NCI-H2081 treated with DMSO at 0.1 percent for 48 hours (cell line): ENCODE measurements around the gene NPAS4.
"Not testable (repeated sequence)": the region's sequence is repeated elsewhere in the genome, so short reads cannot be mapped to it uniquely, and the experiment has no call there.

Source experiments
- DNase-seq: peaks from one replicate; lab custom pipeline; 2025; lab: John Stamatoyannopoulos, UW

Gene NPAS4

DNA sequence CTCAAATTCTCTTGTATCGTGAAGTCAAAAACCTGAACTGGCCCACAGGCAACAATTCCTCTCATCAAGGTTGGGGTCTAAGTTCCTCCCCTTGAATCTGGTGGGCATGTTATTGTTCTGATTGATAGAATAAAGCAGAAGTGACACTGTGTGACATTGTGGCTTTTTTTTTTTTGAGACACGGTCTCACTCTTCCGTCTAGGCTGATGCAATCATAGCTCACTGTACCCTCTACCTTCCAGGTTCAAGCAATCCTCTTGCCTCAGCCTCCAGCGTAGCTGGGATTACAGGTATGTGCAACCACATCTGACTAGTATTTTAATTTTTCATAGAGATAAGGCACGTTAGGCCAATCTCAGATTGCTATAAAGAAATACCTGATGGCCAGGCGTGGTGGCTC, 37.0 kb downstream of the NPAS4 start:
- no peak for DNase-seq

DNA sequence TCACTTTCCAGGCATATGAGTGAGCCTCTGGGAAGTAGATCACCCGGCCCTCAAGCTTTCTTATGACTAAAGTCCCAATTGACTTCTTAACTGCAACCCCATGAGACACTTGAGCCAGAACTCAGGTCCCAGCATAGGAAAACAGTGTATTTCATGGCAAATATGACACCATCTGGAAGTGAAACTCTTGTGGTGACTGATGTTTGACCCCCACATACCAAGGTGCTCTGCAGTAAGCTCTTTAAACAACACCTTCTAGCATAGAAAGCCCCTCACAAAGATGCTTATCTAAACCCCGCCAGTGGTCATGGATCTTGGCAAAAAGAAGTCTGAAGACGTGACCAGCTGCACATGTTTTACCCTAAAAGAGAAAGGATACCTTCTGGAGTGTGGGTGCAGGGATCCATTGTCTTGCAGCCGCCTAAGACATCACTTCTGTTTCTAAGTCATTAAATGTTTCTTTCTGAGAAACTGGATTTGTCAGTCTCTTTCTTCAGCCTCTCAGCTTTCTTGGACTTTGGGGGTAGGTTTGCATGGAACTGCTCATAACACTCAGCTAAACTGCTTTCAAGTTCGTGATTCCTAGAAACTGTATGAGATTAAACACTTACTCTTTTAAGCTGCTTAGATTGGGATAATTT, 38.4 kb downstream of the NPAS4 start:
- DNase-seq = no peak

DNA sequence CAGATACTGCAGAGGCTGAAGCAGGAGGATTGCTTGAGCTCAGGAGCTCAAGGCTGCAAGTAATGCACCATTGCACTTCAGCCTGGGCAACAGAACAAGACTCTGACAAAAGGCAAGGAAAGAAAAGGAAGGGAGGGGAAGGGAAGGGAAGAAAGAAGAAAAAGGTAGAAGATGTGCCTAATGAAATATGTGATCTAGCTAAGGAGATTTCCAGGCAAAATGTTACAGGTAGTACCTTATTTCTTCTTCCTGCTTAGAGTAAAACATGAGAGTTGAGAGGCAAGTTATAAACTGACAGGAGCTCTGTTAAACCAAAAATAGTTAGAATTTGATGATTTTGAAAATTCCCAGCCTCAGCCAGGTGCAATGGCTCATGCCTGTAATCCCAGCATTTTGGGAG, 41.2 kb downstream of the NPAS4 start:
- no peak for DNase-seq

DNA sequence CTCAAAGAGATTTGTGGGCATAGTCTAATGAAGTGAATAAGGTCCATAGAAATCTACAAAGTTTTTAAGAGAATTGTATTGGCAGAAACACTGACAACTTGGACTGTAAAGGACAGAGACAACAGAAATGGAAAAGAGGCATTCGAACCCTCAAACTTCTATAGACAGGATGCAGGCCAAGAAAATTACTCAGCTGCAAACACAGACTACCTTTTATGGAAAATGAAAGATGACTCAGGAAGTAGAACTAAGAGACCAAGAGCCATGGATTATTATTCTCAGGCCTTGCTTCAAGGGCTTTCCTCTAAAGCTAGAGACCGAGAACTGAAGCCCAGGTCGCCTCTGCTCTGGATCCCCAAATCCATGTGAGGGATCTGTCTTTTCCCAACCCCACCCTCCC, 42.1 kb downstream of the NPAS4 start:
- DNase-seq = no peak

DNA sequence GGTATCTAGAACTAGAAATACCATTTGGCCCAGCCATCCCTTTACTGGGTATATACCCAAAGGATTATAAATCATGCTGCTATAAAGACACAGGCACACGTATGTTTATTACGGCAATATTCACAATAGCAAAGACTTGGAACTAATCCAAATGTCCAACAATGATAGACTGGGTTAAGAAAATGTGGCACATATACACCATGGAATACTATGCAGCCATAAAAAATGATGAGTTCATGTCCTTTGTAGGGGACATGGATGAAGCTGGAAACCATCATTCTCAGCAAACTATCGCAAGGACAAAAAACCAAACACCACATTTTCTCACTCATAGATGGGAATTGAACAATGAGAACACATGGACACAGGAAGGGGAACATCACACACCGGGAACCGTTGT, 43.3 kb downstream of the NPAS4 start:
- DNase-seq = not testable (repeated sequence)

DNA sequence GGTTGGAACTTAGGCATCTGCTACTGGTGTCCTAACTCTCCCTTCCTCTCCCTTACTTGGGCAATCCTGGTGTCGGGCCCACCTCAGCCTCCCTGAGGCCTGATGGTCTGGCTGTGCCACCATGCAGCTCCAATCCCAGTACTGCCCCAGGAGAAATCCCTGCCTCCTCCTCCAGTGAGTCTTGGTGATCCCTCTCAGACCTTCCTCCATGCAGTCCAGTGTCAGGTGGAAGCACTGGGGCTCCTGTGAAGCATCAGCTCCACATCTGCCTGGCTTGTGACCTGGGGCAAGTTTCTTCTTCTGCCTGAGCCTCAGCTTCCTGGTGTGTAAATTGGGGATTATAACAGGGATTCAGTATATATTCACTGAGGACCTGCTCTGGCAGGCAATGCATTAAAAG, 44.1 kb downstream of the NPAS4 start:
- no peak for DNase-seq

DNA sequence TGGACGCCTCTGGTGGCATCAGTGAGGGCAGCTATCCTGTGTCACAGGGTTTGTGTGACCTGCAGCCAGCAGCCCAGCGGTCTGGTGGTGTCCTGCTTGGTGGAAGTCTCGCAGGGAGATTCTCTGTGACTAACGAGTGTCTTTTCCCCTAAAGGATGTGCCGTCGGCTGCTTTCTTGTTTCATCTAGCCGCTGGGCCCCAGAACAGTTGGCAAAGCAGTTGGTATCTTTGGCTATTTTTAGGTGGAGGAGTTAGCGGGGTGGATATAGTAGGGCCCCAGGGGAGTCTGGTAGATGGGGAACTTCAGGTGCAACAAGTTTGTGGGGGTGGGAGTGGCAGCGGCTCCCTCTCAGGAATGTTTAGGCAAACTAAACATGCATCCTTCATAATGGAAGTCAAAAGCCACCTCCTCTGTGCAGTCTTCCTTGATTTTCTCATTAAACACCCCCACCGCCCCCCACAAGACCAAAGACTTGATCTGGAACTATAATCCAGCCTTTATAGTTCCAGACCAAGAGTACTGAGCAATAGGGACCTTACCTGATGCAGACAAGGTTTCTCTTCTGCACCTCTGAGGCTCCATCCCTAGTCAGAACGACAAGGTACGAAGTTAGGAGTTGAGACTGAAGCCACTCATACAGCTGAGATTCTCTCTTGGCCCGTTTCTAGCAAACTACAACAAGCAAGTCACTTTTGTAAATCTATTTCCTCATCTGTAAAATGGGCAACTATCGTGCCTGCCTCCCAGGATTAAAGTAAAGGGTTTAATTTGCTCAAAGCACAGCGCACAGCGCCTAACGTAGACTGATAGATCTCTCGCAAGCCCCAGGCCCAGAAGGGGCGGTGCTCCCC, 44.8 kb downstream of the NPAS4 start:
- no peak for DNase-seq

DNA sequence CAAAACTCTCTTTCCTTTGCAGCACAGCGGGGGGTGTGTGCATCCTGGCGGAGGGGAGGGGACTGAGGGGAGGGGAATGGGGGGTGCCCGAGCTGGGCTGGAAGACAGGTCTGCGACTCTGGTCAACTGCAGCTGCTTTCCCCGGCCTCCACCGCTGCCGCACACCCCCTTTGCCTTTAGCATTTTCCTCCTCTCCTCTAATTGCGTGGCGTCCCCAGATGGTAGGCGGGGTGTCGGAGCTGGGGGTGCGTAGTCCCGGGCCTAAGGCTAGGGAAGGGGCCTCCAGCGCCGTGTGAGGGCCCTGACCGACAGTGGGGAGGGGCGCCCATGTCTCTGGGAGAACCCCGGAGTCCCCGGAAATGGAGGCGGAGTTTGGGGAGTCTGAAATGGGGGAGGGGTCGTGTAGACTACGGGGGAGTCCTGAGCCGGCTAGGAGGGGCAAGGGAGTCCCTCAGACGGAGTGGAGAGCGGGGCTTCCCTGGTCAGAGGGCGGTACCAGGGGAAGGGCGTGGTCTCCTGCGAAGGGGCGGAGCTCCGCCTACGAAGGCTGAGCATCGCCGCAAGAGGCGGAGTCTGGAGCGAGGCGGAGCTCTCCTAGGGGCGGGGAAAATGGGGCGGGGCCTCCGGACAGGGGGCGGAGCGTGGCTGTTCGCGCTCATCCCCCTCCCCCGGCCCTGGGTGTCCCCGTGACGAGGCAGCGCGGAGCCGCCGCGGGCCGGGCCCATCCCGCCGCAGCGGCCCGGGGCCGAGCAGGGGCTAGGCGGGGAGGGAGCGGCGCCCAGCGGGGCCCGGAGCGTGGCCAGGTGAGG, 45.6 kb downstream of the NPAS4 start, which contains the start of gene PELI3:
Gene PELI3, plus strand, starts transcription at position 681 of the 809 bp plus-strand sequence. CDS start 1,224 bp downstream, outside the sequence.
- peak; percentile 41 for DNase-seq

DNA sequence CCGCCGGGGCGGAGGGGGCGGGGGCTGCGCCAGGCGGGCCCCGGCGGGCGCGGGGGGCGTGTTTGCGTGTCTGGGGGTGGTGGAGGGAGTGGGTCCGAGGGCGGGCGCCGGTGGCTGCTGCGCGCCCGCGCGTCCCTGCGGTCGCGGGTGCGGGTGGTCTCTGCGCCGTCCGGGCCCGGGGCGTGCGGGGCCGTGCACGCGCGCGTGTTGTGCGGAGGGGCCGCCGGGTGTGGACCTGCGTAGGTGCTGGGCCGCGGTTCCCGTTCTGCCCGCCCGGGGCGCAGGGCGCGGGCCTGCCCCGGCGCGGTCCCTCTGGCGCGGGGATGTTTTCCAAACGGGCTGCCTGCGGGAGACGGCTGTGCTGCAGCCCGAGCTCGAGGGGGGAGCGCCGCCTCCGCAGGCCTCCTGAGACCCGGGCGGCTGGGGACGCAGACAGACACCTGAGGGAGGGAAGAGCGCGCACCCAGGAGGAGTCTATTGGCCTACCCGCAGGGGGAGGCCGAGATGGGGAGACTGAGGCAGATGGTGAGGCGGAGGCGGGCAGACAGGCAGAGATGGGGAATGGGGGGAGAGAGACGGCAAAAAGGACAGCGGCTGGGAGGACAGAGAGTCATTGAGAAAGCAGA, 46.3 kb downstream of the NPAS4 start:
- DNase-seq = no peak

DNA sequence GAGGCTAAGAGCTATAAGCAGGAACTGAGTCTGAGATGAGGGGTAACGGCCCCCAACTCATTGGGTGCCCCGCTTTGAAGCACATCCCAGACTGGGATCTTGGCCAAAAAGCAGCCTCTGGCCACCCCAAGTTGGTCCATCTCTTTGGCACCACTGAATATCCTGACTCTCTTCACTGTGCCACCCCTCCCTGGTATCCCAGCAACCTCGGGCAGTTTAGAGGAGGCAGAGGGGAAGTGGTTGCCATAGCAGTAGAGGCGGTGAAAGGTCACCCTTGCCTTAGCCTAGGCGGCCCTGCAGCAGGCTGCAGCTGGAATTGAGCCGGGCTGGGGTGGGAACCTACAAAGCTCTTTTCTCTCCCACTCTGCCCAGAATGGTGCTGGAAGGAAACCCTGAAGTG, 46.9 kb downstream of the NPAS4 start:
- no peak for DNase-seq

DNA sequence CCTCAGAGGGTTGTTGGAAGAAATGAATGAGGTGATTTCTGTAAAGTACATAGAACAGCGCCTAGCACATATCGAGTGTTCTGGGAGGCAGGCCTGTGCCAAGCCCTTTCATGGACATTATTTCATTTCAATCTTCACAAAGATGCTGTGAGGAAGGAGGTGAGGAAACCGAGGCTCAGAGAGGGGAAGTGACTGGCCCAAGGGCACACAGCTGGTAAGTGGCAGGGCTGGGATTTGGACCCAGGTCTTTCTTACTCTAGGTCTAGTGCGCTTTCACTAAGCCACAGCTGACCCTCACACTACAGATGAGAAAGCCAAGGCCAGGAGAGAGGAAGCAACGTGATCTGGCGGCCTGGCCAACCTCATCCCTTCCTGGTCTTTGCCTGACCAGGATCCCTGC, 47.9 kb downstream of the NPAS4 start:
- no peak for DNase-seq

DNA sequence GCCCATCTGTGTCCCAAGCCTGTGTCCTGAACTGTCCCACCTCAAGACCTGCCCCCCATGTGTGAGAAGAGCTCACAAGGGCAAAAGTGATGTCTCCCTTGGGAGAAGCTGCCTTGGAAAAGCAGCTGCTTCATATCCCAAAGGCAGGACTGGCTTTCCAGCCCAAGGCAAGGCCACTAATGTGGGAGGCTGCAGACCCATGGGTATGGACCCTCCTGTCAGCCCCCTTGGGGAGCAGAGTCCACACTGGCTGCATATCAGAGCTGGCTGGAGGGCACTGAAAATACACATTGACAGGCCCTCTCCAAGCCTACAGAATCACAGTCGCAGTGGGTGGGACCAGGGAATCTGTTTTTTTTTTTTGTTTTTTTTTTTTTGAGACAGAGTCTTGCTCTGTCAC, 48.6 kb downstream of the NPAS4 start:
- no peak for DNase-seq

DNA sequence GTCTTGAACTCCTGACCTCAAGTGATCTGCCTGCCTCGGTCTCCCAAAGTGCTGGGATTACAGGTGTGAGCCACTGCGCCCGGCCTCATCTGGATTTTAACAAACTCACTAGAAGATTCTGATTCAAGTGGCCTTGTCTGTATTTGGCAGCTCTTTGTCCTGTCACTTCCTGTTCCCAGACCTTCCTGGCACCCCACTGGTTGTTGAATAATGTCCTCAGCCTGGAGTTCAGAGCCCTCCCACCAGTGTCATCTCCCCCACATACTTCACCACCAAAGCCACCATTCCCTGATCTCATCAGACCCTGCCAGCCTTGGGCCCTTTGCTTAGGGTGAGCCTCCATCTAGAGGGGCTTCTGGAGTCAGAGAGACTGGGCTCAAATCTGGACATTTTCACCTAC, 49.2 kb downstream of the NPAS4 start:
- DNase-seq = no peak

DNA sequence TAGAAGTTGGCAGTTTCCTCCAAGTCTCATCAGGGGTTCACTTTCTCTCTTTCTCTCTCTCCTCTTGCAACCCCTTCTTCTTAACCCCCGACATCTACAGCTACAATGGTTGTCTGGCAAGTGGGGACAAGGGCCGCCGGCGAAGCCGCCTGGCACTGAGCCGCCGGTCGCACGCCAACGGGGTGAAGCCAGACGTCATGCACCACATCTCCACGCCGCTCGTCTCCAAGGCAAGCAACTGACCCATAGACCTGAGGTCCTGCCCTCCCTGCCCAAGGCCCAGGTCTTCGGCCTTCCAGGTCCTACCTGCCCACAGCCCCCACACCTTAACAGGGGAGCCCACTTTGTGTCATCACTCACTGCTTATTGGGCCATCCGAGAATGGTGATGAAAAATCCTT, 50.3 kb downstream of the NPAS4 start:
- no peak for DNase-seq

DNA sequence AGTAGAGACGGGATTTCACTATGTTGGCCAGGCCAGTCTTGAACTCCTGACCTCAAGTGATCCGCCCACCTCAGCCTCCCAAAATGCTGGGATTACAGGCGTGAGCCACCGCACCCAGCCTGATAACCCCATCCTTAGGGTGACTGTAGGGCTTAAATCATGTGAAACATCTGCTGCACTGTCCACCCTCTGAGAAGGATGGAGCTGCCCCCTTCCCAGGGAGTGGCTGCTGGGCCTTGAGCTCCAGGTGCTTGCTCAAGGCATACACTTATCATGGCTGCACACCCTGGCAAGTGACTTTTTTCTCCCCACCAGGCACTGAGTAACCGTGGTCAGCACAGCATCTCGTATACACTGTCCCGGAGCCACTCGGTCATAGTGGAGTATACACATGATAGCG, 51.2 kb downstream of the NPAS4 start:
- no peak for DNase-seq

DNA sequence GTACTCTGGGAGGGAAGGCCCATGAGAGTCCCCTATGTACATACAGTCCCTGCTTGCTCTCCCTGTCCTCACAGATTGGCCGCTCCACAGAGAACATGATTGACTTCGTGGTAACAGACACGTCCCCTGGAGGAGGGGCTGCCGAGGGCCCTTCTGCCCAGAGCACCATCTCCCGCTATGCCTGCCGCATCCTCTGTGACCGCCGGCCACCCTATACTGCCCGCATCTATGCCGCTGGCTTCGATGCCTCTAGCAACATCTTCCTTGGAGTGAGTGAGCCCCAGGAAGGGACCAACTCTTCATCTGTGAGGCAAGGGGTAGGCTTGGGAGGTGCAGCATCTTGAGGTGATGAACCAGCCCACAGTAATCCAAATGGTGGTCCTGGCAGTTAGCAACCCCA, 52.3 kb downstream of the NPAS4 start:
- DNase-seq = no peak

DNA sequence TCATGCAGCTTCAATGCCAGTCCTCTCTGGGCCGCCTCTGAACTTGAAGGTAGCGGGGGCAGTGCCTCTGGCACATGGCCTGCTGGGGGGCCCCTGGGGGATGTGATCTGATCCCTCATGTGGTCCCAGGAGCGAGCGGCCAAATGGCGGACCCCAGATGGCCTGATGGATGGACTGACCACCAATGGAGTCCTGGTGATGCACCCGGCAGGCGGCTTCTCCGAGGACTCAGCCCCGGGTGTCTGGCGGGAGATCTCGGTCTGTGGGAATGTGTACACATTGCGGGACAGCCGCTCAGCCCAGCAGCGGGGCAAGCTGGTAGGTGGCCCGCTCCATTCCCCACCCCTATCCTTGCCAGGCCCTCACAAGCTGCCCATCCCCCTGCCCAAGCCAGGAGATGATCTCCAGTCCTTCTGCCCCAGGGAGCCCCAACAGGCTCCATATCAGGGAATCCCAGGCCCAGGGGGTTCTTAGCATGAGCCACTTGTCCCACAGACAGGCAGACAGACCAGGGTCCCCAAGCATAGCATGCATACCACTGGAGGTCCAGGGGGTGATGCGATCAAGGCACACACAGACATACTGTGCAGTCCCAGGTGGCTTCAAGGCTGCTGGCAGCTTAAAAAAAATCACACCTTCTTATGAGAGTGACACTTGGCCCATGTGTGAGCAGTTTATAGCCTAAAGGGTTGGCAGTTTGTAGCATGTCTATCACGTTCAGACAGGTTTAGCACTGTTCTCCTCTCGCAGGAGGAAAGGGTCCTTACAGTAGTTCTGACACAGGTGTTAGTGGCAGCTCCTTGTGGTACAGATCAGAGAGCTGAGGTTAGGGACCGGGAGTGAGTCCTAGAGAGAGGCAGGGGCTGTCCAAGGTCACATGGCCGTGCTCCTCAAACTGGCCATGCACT, 53.0 kb downstream of the NPAS4 start:
- no peak for DNase-seq

DNA sequence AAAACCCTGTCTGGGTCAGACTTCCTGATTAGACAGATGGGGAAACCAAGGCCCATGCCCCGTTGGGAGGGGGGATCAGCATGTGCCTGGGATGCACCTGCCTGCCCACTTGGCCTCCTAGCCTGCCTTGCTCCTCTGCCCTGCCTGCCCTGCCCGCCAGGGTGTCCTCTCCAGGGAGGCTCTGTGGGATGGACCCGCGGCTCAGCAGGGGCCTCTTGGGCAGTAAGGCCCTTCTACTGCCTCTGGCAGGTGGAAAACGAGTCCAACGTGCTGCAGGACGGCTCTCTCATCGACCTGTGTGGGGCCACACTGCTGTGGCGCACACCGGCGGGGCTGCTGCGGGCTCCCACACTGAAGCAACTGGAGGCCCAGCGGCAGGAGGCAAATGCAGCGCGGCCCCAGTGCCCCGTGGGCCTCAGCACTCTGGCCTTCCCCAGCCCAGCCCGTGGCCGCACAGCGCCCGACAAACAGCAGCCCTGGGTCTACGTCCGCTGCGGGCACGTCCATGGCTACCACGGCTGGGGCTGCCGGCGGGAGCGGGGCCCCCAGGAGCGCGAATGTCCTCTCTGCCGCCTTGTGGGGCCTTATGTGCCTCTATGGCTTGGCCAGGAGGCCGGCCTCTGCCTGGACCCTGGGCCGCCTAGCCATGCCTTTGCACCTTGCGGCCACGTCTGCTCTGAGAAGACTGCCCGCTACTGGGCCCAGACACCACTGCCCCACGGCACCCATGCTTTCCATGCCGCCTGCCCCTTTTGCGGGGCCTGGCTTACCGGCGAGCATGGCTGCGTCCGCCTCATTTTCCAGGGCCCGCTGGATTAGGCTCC, 54.7 kb downstream of the NPAS4 start:
- no peak for DNase-seq
